NCI-H146 (cell line): ENCODE data around the gene ZNF77.
A peak's percentile ranks its signal among the peaks of the same experiment; 100 is the strongest.
"Not testable (repeated sequence)": the region's sequence is repeated elsewhere in the genome, so short reads cannot be mapped to it uniquely, and the experiment has no call there.

ENCODE experiments used
- DNase-seq: peaks from one replicate; lab custom pipeline; 2025; lab: John Stamatoyannopoulos, UW

The ZNF77 gene

DNA sequence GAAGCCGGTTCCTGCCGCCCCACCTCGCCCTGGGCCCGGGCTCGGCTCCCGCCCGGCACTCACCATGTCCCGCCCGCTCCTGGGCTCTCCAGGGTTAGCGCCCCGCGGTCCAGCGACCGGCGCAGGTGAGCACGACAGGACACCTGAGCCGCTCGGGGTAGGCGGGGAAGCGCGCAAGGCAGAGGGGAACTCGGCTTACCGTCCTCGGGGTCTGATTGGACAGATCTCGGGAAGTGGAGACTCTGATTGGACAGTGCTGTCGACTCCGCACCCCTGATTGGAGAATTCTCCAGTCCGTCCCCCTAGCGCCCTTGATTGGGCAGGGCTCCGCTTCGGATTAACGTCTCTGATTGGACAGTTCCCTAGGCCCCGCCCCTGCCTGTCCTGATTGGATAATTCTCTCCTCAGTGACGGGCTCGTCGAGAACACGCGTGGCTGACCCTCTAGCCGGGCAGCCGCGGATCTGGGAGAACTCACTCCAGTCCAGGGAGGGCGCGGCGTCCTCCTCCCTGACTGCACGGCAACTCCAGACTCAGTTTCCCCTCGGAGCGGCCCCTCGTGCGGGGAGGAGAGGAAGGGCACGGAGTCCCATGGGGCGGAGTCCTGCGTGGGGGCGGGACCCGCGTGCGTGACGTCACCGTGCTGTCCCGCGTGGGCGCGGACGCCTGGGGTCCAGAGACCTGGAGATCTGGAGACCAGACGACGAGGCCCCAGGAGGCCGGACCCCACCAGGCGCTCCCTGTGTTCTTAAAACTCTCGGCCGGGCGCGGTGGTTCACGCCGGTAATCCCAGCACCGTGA is at the start of gene ZNF77:
Gene ZNF77, minus strand, starts transcription at position 197 of the 800 bp plus-strand sequence. Its CDS starts 131 bp downstream, at position 66.
- peak; percentile 98 for DNase-seq

DNA sequence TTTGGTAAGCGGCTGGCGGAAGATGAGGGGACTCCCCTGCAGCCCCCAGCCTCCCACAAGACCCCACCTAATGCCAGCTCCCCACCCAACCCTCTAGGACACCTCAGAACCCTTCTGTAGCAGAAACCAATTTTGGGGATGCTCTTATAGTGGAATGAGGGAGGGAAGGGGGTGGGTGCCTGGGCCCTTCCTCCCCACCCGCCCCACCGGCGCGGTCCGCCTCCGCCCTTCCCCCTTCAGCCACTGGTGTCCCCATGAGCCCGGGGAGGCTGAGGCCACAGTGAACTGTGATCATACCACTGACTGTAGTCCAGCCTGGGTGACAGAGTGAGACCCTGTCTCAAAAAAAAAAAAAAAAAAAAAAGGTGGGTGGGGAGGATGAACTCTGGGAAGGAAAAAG is 48.8 kb upstream of the ZNF77 start:
- no peak for DNase-seq

DNA sequence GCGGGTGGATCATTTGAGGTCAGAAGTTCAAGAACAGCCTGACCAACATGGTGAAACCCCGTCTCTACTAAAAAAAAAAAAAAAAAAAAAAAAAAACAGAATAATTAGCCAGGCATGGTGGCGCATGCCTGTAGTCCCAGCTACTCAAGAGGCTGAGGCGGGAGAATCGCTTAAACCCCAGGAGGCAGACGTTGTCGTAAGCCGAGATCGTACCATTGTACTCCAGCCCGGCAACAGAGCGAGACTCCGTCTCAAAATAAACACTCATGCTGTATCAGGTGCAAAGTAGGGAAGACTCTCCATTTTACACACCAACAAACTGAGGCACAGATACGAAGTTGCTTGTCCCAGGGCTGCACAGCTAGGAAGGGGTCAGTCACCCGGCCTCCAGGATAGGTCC is 48.2 kb upstream of the ZNF77 start:
- no peak for DNase-seq

DNA sequence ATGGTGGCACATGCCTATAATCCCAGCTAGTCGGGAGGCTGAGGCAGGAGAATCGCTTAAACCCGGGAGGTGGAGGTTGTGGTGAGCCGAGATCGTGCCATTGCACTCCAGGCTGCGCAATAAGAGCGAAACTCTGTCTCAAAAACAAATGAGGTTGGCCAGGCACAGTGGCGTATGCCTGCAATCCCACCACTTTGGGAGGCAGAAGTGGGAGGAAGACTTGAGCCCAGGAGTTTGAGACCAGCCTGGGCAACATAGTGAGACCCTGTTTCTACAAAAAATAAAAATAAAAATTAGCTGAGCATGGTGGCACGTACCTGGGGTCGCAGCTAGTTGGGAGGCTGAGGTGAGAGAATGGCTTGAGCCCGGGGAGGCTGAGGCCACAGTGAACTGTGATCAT is 47.6 kb upstream of the ZNF77 start:
- not testable (repeated sequence) for DNase-seq

DNA sequence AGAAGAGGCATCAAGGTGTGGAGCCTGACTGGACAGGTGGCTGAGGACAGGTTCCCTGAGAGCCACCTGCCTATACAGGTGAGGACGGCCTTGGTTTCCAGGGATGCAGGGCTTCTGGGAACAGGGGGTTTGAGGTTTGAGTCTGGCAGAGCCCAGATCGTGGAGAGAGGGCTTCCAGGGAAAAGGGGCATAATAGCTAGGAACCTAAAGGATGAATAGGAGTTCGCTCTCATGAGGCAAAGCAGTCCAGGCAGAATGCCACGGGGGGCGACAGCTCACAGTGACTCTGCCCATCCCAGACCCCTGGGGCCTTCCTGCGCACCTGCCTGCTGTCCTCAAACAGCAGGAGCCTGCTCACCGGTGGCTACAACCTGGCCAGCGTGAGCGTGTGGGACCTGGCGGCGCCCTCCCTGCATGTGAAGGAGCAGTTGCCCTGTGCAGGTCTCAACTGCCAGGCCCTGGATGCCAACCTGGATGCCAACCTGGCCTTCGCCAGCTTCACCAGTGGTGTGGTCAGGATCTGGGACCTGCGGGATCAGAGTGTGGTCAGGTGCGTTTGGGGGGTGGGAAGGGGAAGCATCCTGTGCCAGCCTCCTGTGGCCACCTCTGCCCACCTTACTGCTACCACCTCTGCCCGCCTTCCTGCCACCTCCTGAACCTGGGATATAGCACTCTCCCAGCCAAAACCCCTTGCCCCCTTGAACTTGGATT is 44.6 kb upstream of the ZNF77 start:
- DNase-seq: no peak

- no peak for DNase-seq
These were observed 43.8 kb upstream of the ZNF77 start for GRCh38 chr19:2988568-2988967.

GRCh38 chr19:2987797-2988196 is 43.0 kb upstream of the ZNF77 start:
- DNase-seq: no peak

DNA sequence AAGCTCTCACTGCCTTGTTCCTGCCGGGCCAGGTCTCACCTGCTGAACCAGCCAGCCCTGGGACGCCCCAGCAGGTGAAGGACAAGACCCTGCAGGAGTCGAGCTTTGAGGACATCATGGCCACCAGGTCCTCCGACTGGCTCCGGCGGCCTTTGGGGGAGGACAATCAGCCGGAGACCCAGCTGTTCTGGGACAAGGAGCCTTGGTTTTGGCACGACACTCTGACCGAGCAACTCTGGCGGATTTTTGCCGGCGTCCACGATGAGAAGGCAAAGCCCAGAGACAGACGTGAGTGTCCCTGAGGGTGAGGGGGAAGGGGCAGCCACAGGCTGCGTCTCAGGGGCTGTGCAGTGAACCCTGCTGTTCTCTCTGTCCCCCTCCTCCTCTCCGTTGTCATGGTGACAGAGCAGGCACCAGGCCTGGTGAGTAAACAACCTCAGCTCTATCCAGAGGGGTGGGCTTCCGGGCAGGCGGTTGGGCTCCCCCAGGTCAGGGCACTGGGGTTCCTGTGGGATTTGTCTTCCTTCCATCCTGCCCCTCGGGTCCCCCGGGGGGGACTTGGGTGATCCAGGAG is 42.3 kb upstream of the ZNF77 start:
- peak; percentile 68 for DNase-seq

DNA sequence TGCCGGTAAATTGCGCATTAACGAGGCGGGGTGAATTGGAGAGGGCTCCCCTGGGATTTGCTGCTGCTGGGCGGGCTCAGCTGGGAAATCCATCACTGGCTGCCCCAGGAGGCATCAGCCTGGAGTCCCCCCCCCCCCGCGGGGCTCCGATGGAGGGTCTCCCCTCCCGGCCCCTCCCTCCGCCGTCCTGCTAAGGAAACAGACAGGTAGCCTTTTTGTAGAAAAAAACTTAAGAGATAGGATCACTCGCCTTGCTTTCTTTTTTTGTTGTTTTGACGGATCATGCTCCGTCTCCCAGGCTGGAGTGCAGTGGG is 39.4 kb upstream of the ZNF77 start:
- DNase-seq: no peak

DNA sequence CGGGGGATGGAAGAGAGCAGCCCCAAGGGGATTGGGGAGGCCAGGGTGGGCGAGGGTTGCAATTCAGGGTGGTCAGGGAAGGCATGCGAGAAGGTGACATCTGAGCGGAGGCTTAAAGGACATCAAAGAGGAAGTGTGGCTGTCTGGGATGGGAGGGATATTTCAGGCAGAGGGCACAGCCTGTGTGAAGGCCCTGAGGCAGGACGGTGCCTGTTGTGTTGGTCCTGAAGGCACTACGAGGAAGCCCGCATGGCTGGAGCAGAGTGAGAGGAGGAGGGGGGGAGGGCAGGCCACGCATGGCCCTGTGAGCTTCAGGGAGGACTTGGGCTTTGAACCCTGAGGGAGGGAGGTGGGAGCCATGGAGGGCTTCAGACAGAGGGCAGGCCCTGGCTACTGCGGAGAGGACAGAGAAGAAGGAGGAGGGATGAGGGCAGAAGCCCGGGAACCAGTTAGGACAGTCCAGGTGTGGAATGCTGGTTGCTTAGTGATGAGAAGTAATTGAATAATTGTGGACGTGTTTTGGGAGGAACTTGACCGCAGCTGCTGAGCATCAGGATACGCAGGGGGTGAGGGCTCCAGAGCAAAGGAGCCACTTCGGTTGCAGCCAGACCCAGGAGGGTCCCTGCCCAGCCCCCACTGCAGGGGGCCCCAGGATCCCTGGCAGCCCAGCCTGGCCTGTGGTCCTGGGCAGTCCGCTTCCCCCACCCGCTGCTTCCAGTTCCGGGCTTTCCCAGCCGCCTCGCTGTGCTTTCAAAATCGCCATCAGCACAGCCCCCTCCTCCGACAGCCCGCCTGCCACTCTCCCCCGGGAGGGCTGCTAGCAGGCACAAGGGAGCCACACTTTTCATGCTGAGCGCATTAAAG is 38.8 kb upstream of the ZNF77 start:
- DNase-seq: peak; percentile 88

GRCh38 chr19:2982983-2983350 is 38.2 kb upstream of the ZNF77 start:
- peak; percentile 16 for DNase-seq

DNA sequence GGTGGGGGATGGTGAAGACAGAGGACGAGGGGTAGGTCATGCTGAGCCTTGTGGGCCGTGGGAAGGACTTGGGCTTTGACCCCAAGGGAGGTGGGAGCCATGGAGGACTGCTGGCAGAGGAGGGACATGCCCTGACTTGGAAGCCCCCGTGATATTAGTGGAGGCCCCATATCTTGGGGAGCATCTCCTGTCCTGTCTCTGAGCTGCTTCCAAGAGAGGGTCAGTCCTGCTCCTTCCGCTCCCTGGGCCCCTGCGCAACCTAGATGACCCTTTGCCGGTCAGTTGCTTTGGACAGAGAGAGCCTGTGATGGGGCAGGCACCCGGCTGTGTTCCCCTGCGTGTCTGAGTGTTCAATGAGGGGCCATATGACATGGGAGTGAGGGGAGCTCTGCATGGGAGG is 37.8 kb upstream of the ZNF77 start:
- DNase-seq: no peak

- no peak for DNase-seq
These were observed 37.1 kb upstream of the ZNF77 start for GRCh38 chr19:2981898-2982297.

DNA sequence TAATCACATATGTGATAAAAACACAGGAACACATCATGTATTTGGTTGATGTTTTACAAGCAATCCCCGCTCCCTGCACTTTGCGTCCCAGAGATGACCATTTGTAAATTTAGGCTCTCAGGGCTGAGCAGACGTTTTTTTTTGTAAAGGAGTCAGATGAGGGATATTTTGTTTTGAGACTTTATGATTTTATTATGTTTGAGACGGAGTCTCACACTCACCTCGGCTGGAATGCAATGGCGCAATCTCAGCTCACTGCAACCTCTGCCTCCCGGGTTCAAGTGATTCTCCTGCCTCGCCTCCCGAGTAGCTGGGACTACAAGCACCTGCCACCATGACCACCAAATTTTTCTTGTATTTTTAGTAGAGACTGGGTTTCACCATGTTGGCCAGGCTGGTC is 34.0 kb upstream of the ZNF77 start:
- no peak for DNase-seq

DNA sequence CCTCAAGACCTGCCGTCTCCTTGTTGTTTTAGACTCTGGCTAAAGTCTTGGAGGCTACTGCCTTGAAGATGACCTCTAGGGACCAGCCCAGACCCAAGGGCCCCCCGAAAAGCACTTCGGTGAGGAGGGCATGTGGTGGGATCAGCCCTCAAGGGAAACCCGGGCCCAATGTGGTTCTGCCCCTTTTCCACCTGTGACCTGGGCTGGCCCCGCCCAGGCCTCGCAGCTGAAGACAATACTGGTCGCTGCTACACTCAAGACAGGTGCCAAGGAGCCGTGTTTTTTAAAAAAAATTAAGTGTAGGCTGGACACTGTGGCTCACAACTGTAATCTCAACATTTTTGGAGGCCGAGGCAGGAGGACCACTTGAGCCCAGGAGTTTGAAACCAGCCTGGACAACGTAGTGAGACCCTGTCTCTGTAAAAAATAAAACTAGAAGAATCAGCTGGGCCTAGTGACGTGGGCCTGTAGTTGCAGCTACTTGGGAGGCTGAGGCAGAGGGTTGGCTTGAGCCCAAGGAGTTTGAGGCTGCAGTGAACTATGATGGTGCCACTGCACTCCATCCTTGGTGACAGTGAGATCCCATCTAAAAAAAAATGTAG is 33.5 kb upstream of the ZNF77 start:
- DNase-seq: no peak

GRCh38 chr19:2977746-2978138 is 33.0 kb upstream of the ZNF77 start:
- no peak for DNase-seq

DNA sequence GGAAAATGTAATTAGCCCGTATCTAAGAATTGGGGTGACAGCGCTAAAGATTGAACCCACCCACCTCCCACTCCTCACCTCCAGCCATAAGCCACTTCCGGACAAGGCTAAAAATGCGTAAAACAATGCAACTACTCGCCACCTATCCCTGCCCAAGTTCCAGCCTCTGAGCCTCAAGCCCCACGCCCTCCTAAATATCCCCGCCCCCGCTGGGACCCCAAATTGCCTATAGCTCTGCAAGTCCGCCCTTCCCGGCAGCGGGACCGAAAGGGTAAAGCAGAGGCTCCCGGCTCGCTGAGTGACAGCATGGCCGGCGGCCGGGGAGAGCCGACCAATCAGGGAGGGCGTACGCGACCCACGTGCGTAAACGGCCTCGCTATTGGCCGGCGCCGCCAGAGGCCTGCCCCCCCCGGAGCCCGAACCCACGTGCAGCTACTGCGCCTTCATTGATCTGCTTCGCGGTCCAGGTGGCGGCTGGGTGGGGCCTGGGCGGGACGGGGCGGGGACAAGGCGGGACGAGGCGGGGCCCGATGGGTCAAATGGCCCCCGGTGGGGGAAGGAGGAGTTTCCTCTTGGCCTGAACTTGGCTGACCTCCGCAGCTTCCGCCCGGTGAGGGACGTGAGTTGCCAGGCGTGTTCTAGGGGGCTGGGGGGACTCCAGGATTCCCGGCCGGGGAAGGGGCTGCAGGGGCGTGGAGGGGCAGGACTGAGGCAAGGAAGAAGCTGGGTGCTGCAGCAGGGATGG is 32.4 kb upstream of the ZNF77 start, which contains the start of gene TLE6:
Gene TLE6, plus strand, starts transcription at position 564 of the 745 bp plus-strand sequence. CDS start 670 bp downstream, outside the sequence.
- DNase-seq: peak; percentile 95

GRCh38 chr19:2976609-2977000 is 31.8 kb upstream of the ZNF77 start:
- DNase-seq: no peak

- DNase-seq: no peak
These were observed 29.7 kb upstream of the ZNF77 start for GRCh38 chr19:2974342-2975041.

DNA sequence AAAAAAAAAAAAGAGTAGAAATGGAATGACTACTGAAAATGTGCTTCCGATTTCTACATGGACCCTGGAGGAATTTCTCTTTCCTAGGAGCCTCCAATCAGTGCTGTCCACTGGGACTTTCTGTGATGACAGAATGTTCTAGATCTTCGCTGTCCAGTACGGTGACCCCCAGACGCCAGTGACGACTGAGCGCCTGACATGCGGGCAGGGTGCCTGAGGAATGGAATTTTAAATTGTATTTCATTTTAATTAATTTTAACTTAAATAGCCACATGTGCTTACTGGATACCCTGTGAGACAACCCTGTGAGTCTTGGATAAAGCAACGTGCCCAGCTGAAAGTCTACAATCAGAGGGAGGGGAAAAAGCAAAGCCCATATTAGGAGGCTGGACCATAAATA is 28.5 kb upstream of the ZNF77 start:
- DNase-seq: no peak
